Measurements from ENCODE around the gene MAMLD1.
A peak's percentile ranks its signal among the peaks of the same experiment; 100 is the strongest.

MAMLD1 gene

DNA sequence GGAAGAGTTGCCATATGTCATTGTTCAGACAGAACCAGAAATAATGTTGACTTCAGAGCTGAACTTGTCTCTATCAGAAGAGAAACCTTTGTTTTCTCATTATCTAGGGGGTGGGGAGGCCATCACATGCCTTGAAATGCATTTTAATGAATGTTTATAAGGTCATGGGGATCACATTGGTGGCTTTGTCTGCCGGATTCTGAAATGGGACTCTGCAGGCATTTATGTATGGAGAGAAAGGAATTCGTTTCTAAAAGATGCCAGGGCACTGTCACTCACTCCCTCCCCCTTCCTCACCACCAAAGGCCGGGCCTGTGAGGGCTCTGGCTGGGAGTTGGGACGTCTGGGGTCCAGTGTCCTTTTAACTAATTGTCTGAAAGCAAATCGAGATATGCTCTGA is 102.2 kb downstream of the MAMLD1 start:
- DNase-seq, result no peak

DNA sequence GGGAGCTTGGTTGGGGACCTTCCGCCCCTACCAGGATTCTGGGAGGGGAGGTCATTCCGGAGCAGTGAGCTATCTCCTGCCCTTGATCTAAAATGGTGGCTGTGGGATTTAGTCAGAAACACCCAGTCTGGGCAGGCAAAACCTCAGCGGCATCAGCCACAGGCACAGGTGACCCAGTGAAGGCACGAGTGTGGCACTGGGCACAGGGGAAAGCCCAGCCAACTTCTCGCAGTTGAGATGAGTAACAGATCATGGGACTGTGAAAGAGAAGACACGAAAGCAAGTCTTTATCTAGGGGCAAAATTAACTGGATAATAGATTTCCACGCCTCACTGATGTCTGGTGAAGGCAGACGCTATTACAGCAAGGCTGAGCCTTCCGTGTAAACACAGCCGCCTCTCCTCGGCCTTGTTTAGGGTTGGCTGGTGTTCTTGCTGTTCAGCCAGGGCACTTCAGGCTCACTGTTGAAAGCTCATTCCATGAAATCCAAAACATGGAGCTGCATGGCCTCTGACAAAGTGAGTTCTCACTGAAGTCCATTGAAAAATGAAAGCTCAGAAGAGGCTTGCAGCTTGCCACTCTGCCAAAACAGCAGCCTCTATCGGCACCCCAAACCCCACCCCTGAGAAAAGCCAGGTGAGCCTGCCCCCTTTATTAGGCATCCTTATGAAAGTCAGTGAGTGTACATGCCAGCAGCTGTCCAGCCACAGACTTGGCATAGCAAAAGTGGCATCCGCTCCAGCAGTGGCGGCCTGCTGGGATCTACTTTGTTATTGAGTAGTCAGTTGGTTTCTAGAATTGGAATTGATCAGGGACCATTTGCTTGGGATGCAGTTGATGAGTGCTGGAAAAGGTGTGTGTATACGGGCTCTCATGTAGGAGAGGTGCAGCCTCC is 103.0 kb downstream of the MAMLD1 start:
- DNase-seq, result no peak

- no peak for DNase-seq
Observed at GRCh38 chrX:150472306-150472705, 109.2 kb downstream of the MAMLD1 start.

DNA sequence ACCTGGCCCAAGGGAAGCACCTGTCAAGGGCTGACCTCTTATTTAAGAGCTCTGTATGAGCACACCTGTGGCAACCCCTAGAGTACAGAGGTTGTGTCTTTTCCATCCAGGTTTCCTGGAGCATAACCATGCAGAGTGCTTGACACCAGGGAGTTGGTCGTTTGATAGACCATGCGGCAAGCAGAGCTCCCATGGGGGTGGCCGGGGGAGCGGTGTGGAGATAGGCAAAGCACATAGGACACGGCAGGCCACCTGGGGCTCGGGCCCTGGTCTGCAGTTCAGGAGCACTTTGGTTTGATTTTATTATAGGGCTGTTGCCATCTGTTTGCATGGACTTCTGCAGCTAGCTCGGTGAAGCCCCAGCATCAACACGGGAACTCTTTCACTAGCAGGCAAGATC is 110.3 kb downstream of the MAMLD1 start:
- DNase-seq, result no peak

GRCh38 chrX:150475461-150475860 is 112.3 kb downstream of the MAMLD1 start:
- DNase-seq, result no peak

GRCh38 chrX:150476164-150476699 is 113.1 kb downstream of the MAMLD1 start:
- no peak for DNase-seq

- DNase-seq, result no peak
Observed at GRCh38 chrX:150477371-150477770, 114.3 kb downstream of the MAMLD1 start.

GRCh38 chrX:150478496-150479492 is 115.7 kb downstream of the MAMLD1 start:
- peak; percentile 48 for DNase-seq

DNA sequence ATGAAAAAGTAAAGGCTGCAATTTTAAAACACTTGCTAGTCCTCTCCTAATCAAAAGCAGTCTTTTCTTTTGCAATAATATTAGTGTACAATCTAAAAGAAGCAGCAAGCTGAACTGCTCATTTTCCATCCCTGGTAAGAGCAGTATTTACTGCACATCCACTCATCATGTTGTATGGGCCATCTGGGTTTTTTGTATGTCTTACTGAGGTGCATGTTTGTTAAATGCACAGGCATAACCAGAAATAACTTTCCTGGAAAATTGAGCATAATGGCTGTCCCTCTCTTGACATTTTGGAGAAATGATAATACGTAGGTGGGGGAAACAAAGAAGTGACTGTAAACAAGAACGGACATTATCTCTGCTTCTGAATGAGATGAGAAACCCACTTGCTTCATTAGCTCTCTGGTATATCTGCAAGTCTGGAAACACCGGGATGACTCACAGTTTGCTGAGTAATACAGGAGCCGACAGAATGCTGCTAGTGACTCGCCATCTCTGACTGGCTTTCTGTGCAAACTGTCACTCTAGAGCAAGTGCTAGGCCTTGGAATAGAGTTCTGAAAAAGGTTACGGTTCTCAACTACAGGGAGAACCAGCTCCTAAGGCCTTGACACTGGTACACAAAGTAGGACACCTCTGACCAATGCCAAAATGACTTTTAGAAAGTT is 119.6 kb downstream of the MAMLD1 start:
- peak; percentile 63 for DNase-seq

DNA sequence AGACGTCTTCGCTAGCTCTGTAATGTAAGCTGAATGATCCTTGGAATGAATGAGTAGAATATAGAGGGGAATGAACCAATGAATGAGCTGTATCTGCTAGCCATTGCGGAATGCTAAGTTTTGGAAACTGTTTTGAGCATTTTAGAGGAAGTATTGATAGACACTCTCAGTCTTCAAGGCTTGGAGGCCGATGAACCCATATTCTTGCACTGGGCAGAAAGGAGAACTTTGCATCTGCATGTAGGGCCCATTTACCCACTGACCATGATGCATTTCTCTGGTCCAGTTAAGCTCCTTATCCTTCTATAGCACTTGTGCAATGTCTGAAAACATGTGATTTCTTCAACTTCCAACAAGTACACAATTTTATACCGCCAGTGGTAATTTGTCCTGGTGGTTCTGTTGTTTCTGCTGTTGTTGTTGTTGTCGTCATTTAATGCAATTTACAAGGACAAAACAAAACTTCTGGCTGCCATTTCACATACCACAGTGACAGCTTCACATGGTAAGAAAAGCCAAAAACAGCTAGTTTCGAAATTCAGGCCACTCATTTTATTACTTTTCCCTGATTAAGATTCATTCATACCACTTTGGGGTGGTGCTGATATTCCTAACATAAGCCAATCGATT is 120.4 kb downstream of the MAMLD1 start:
- no peak for DNase-seq

- DNase-seq, result peak; percentile 50
Observed at GRCh38 chrX:150486011-150486410, 122.9 kb downstream of the MAMLD1 start.

DNA sequence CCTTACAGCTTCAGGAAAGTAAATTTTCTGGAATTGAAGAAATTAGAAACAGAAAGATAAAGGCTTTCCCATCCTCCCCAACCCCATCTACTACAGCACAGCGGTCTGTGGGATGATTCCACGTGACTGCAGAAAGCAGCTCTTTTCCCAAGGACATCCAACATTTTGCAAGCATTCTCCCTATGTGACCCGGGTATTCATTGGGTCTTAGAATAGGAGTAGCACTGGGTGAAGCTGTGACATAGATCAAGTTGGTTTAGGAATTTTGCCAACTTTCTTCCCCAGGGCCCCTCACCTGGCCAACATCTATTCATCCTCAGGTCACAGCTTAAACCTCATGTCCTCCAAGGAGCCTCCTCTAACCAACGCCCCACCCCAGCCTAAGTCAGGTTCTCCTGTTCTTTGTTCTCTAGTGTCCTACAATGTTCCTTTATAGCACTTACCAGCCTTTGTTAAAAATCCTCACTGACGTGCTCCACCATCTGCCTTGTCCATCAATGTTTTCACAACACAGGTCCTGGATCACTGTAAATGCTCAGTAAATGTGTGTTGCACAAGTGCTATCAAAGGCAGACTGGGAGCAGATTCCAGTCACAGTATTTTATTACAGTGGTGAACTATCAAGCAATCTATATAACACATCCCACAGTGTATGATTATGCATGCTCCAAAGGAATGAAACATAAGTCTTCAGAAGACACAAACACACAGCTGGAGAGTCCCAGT is 124.4 kb downstream of the MAMLD1 start:
- DNase-seq, result no peak

DNA sequence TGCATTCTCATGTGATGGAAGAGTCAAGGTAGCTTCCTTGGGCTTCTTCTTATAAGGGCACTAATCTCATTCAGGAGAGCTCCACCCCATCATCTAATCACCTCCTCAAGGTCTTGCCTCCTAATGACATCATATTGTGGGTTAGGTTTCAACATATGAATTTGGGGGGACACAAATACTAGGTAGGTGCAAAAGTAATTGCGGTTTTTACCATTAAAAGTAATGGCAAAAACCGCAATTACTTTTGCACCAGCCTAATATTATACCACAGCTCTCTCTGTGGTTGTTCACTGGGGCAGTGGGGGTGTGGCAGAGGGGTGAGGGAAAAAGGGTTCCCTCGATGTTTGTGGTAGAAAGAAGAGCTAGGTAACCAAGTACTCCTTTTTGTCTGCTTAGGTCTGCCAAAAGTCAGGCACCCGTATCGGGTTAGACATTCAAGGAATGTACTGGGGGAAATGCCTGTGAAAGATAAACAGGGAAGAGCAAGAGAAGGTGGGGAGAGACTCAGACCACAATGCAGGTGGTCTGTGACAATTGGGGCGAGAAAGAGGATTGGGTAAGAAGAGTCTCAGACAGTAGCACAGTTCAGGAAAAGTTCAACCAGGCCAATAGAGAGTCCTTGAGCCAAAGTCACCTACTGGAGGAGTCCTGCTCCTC is 126.4 kb downstream of the MAMLD1 start:
- DNase-seq, result no peak

DNA sequence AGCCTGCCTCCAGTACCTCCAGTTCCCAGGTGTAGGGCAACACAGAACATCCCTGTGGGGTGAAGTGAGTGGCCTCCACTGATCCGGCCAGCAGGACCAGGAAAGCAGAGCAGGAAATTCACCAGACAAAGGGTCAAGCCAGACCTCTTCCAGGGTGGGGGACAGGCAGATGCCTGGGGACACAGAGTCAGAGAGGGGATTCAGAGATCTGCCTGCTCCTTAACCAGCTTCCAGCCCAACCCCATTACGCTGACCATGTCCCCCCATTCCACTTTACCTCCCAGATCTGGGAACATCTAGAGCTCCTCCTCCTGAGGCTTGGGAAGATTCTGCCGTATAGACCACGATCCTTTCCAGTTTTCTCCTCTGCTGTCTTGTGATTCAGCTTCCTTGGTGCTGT is 132.4 kb downstream of the MAMLD1 start:
- DNase-seq, result no peak

- no peak for DNase-seq
Observed at GRCh38 chrX:150499240-150499639, 136.1 kb downstream of the MAMLD1 start.

GRCh38 chrX:150502091-150502490 is 139.0 kb downstream of the MAMLD1 start:
- no peak for DNase-seq

- DNase-seq, result no peak
Observed at GRCh38 chrX:150502979-150503897, 140.1 kb downstream of the MAMLD1 start.

DNA sequence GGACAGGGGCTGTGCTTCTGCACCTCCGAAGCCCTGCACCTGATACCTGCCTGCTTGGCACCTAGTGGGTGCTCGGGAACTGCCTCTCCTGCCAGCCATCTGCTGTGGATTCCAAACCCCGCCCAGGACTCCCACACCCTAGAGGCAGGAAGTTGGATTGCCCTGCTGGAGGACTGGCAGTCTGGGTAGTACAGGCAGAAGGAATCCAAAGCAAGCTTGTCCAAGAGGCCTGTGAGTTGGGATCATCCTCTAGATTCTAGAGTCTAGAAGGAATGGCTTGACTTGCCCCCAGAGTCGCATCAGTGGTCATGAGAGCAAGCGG is 140.7 kb downstream of the MAMLD1 start:
- DNase-seq, result no peak

DNA sequence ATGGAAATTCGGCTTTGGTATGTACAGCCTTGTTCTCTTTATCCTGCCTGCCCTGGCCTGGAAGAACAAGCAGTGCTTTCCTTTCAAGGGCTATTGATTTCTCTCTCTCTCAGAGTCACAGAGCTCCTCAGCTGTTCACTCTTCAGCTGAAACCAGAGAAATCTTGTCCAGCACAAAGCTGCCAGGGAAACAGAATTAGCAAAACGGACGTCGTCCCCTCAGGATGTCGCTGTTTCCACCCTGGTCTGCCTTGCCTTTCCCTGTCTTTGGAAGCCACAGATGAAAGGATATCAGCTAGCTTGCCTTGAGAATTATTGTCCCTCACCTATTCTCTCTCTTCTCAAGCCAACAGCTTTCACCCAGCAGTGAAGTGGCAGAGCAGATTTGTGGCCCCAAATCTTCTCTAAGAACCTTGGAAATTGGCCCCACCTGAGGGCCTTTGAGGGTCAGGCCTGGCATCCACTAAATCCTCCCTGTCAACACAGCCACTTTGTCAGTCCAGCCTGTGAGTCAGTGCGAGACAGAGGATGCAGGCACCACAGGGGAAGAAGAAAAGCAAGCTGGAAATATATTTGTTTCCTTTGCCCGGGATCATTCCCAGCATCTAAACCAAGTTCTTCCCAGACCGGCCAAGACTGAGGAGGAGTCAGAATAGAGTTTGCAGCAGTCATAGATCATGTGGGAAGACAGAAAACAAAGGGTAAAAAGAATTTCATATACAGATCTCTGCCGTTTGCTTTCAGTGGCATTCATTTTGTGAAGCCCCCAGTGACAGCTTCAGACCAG is 141.5 kb downstream of the MAMLD1 start:
- DNase-seq, result no peak
